VCaP (cell line): ENCODE measurements around the gene EVC2.

Experiments used
- H3K27ac ChIP-seq: fragments of 450-650 bp; 2 replicates; pipeline ENCODE4 v1.5.1; 2017
- CTCF ChIP-seq: fragments of 450-650 bp; conservative IDR thresholded peaks from 2 replicates; pipeline ENCODE4 v1.5.1; 2017; ENCODE audit warnings: mild to moderate bottlenecking, moderate library complexity

EVC2 gene

GRCh38 chr4:5543681-5544080 is 164.7 kb downstream of the EVC2 start:
- TF ChIP-seq CTCF: no peak
- no peak overlapping the region for H3K27ac ChIP-seq

- H3K27ac ChIP-seq: no peak overlapping the region
- TF ChIP-seq CTCF: no peak
These were observed 167.2 kb downstream of the EVC2 start for GRCh38 chr4:5541169-5541568.

- H3K27ac ChIP-seq: no peak overlapping the region
- no peak for TF ChIP-seq CTCF
These were observed 168.8 kb downstream of the EVC2 start for GRCh38 chr4:5539584-5539983.

GRCh38 chr4:5532100-5532499 is 176.3 kb downstream of the EVC2 start:
- no peak overlapping the region for H3K27ac ChIP-seq
- no peak for TF ChIP-seq CTCF

- H3K27ac ChIP-seq: no peak overlapping the region
- no peak for TF ChIP-seq CTCF
These were observed 180.3 kb downstream of the EVC2 start for GRCh38 chr4:5528031-5528436.

- H3K27ac ChIP-seq: no peak overlapping the region
- TF ChIP-seq CTCF: no peak
These were observed 181.1 kb downstream of the EVC2 start for GRCh38 chr4:5527211-5527610.

GRCh38 chr4:5526080-5526846 is 182.1 kb downstream of the EVC2 start:
- TF ChIP-seq CTCF: no peak
- no peak overlapping the region for H3K27ac ChIP-seq
